GM18519 (cell line): ENCODE data around the gene CLIP2.
"Not testable (repeated sequence)": the region's sequence is repeated elsewhere in the genome, so short reads cannot be mapped to it uniquely, and the experiment has no call there.

Experiments used
- ATAC-seq: cut with Tn5 transposase; IDR thresholded peaks from one replicate; pipeline ENCODE4 v1.9.1; 2021; ENCODE audit warnings: mild to moderate bottlenecking, moderate library complexity; ENCODE audit not compliant: unreplicated experiment, low FRiP score

Gene CLIP2

DNA sequence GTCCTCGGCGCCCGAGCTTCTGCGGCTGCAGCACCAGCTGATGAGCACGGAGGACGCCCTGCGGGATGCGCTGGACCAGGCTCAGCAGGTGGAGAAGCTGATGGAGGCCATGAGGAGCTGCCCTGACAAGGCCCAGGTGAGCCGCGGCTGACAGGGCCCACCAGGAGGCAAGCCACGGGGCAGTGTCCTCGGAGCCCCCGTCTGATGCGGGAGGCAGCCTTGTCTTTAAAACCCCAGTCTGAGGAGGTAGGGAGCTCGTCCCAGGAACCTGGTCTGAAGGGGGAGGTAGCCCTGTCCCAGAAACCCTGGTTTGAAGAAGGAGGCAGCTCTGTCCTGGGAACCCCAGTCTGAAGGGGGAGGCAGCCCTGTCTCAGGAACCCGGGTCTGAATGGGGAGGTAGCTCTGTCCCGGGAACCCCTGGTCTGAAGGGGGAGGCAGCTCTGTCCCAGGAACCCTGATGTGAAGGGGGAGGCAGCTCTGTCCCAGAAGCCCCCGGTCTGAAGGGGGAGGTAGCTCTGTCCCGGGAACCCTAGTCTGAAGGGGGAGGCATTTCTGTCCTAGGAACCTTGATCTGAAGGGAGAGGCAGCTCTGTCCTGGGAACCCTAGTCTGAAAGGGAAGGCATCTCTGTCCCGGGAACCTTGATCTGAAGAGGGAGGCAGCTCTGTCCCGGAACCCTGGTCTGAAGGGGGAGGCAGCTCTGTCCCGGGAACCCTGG lies 111.4 kb downstream of the CLIP2 start:
- no peak for ATAC-seq

DNA sequence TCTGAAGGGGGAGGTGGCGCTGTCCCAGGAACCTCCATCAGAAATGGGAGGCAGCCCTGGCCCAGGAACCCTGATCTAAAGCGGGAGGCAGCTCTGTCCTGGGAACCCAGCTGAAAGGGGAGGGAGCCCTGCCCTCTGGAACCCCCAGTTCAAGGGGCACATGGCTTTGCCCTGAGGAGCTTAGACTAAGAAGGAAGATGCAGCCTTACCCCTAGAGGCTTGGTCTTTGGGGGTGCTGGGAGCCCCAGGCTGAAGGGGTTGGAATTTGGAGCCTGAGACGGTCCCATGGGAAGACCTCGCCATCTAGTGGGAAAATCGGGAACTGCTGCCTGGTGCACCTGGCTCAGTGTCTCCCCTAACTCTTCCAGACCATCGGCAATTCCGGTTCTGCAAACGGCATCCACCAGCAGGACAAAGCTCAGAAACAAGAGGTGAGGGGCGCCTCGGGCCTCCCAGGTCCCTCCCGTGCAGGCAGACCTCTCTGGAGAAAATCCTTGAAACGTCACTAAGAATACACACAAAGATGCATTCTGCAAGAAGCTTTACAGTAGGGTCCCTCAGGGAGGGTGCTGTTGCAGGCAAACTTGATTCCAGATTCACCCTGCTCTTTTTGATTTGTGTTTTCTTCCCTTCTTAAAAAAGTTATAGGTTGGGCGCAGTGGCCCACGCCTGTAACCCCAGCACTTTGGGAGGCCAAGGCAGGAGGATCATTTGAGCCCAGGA lies 112.1 kb downstream of the CLIP2 start:
- ATAC-seq: no peak

DNA sequence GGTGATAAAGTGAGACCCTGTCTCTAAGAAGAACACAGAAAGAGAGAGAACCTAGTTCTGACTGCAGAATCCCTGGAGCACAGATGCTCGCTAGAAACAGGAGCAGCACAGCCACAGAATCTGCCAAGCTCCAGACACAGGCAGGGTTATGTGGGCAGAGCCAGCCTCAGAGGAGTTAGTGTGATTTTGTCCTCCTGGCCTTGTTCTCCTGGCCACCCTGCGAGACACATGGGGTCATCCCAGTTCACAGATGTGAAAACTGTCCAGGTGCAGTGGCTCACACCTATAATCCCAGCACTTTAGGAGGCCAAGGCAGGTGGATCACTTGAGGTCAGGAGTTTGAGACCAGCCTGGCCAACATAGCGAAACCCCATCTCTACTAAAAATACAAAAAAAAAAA lies 113.5 kb downstream of the CLIP2 start:
- not testable (repeated sequence) for ATAC-seq

DNA sequence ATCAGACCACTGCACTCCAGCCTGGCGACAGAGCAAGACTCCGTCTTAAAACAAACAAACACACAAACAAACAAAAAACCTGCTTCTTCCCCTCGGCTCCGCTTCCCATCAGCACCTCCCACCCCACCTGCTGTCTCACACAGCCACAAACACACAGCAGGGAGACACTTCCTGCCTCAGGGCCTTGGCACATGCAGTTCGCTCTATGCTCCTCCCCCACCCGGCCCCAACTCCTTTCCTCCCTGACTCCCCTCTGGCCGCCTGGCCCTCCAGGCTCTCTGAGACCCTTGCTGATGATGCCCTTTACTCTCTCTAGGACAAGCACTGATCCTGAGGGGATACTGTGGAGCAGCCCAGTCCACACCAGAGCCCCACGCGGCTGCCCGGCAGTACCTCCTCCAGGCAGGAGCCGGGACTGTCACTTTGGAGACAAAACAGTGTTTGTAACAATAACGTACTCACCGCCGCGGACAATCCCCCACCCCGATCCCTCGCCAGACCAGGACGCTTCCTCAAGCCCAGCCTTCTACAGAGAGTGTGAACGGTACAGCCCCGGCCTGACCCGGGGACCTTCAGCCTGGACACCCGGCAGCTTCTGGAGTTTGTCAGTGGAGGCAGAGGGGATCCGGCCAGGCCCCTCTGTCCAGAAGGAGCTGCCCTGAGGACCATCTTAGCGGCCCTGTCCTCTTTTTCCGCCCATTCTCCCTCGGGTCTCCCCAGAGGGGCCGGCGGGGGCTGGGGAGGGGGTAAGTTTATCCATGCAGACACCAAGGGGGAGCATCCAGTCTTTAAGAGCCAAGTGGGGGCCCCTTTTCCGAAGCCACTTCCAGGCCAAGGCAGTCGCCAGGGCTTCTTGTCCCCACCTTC lies 114.5 kb downstream of the CLIP2 start:
- ATAC-seq: no peak

DNA sequence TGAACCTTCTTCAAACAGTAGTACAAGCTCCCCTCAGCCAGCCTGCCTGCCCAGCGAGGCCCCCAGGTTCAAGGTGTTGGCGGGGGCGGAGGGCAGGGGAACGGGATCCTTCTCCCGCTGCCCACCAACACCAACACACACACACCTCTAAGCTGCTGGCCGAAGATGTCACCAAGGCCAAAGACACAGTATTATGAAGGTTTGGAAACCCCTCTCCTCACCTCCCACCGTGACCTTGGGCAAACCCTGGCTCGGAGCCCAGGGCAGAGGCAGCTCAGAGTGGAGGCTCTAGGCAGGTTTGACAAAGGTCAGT lies 115.1 kb downstream of the CLIP2 start:
- ATAC-seq: no peak

DNA sequence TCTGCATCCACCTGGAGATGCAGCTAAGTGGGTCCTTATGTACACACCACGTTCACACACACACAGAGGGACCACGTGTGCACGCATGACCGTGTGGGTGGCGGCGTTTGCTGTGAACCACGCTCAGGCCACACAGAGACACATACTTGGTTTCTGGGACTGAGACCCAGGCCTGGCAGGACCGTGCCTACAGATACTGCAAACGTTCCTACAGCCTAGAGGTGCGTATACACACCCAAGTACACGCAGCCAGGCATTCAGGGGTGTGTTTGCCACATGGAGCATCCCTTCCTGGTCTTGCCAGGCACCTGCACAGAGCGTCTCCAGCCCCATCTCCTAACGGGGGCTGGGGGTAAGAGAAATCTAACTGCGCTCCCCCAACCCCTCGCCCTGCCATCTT lies 115.5 kb downstream of the CLIP2 start:
- no peak for ATAC-seq

DNA sequence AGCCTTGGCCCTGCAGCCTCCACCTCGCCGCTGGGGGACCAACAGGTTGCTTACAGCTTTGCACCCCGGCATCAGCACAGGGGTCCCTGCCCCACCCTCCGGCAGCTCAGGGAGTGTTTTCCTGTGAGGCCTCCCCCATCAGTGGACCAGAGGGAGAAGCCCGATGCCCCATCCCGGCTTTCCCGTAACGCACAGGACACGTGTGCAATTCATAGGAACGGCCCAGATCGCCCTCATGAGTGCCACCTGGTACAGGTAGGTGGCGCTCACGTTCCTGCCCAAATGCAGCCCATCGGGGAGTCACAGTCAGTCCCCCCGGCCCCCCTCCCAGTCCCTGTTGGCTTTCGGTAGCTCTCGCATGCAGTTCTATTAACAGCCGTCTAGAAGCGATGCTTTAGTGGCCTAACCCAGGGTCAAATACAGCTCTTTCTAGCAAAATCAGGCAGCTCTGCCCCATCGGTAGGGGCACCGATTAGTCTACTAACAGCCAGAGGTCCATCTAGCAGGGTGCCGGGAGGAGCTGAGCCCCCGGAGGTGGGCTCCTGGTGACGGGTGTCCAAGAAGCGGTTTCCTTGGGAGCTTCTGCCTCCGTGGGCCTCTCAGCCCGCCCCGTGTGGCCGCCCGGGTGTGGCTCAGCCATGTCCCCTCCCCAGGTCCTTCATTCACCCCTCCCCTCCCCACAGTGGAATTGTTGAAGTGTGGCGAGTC lies 116.1 kb downstream of the CLIP2 start:
- ATAC-seq: no peak

DNA sequence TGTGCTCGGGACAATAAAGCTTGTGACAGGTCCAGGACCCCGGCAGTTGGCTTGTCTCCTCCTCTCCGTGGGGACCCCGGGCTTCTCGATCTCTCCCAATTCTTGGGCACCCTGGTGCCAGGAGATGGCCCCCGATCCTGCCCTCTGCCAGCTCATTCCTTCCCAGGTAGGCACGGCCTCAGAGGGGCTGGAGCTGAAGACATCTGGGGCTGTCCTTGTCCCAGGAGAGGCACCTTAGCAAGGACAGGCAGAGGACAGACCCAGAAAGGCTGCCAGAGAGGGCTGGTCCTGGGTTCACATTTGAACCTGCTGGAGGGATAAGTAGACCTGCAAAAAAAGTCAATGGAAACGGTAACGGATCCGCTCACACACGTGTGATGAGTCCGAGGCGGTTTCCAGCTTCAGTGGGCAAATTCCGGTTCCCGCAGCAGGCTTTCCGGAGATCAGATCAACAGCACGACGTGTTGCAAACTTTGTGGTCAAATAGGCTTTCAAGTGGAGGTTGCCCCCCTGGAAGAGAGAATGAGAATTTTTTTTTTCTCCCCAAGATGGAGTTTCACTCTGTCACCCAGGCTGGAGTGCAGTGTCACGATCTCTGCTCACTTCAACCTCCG lies 116.8 kb downstream of the CLIP2 start:
- no peak for ATAC-seq

GRCh38 chr7:74407958-74408357 lies 118.8 kb downstream of the CLIP2 start:
- ATAC-seq: no peak

DNA sequence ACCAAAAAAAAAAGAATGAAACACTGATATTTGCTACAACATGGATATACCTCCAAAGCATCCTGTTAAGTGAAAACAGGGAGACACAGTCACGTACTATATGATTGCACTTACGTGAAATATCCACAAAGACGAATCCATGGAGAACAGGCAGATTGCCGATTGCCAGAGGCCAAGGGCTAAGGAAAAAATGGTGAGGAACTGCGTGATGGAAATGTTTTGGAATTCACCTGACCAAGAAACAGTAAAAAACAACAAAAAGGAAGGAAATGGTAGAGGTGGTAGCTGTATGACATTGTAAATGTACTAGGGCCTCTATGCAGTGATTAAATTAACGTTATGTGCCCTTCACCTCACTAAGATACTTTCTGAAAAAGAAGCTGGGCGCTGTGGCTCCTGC lies 120.4 kb downstream of the CLIP2 start:
- no peak for ATAC-seq

DNA sequence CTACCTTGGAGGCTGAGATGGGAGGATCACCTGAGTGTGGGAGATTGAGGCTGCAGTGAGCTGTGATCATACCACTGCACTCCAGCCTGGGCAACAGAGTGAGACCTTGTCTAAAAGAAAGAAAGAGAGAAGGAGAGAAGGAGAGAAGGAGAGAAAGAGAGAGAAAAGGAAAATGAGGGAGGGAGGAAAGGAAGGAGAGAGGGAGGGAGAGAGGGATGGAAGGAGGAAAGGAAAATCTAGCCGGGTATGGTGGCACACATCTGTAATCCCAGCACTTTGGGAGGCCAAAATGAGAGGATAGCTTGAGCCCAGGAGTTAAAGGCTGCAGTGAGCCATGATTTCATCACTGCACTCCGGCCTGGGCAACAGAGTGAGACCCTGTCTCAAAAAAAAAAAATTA lies 121.6 kb downstream of the CLIP2 start:
- no peak for ATAC-seq

GRCh38 chr7:74411571-74411970 lies 122.4 kb downstream of the CLIP2 start:
- not testable (repeated sequence) for ATAC-seq

DNA sequence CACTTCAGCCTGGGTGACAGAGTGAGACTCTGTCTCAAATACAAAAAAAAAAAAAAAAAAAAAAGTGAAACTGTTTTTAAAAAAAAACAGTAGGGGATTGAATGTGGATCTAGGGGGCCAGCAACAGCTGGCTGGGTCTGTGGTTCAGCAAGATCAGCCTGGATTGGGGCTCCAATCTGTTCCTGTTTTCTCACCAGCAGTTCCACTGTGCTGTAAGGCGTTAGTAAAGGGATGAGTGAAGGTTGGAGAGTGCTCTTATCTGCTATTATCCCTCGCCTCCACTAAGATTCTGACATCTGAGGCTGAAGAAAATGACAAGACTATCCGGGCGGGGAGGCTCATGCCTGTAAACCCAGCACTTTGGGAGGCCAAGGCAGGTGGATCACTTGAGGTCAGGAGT lies 122.8 kb downstream of the CLIP2 start:
- no peak for ATAC-seq

DNA sequence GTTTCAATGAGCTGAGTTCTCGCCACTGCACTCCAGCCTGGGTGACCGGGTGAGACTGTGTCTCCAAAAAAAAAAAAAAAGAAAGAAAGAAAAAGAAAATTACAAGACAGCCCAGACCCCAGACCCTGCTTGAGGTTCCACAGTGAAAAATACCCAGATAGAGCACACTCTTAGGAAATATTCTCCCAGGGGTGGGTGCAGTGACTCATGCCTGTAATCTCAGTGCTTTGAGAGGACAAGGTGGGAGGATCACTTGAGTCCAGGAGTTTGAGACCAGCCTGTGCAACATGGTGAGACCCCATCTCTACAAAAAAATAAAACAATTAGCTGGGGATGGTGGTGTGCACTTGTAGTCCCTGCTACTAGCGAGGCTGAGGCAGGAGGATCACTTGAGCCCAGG lies 123.4 kb downstream of the CLIP2 start:
- no peak for ATAC-seq

- ATAC-seq: not testable (repeated sequence)
Observed at GRCh38 chr7:74414595-74415333, 125.6 kb downstream of the CLIP2 start.

GRCh38 chr7:74417419-74417971 lies 128.3 kb downstream of the CLIP2 start:
- no peak for ATAC-seq

GRCh38 chr7:74418076-74418475 lies 128.9 kb downstream of the CLIP2 start:
- no peak for ATAC-seq

DNA sequence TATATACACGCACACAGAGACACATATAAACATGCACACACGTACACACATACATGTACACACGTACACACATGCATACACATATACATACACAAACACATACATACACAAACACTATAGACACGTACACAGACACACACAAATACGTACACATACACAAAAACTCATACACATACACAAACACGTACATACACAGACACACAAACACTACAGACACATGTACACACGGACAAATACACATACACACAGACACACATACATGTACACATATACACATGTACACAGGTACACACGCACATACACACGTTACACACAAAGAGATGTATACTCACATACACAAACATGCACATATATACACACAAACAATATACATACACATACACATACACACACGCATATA lies 129.3 kb downstream of the CLIP2 start:
- ATAC-seq: no peak

GRCh38 chr7:74419232-74419631 lies 130.0 kb downstream of the CLIP2 start:
- ATAC-seq: not testable (repeated sequence)
